Testis (tissue), 2 donors: Measurements from ENCODE around the gene SFMBT2.

Experiments
- POLR2A ChIP-seq: fragments of 450-650 bp; IDR thresholded peaks from one replicate; pipeline ENCODE4 v1.6.1; 2017; ENCODE audit warnings: antibody characterized with exemption, mild to moderate bottlenecking, moderate library complexity
- TF ChIP-seq, protein P1 (sequence below), 3 experiments: fragments of 450-650 bp in 2 of 3; fragments of 200-600 bp in 1 of 3; sonication (generic) in 1 of 3; IDR thresholded peaks; one replicate each; pipeline ENCODE4 v1.5.1; 2016 to 2019; ENCODE audit warnings: antibody characterized with exemption in 3 of 3, mild to moderate bottlenecking in 2 of 3, moderate library complexity in 1 of 3

DNA sequence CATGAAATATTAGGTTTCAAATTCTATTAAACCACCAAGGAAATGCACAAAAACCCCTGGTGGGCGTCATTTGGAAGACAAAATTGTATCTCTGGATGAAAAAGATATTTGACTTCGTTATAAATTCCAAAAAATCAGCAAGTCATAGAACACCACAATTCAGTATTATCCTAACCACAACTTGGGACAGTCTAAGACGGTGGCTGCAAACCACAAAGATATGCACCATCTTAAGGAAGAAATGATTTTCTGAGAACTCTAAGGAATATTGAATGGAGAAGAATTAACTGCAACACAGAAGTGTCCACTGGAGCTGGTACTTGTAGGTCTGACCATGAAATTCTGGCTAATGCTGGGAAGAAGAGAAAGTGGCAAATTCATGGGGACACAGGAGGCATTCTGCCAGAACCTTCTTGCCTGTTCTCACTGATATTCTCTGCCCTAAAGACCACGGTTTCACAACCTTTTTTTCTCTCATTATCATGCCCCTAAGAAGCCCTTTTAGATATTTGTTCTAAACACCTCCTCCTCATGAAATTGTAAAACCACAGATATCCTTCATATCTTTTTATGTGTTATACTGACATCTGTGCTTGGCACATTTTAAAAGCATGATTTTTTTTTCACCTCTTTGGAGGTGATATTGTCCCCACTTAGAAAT lies 92.9 kb downstream of the SFMBT2 start:
- TF ChIP-seq, protein P1, sequence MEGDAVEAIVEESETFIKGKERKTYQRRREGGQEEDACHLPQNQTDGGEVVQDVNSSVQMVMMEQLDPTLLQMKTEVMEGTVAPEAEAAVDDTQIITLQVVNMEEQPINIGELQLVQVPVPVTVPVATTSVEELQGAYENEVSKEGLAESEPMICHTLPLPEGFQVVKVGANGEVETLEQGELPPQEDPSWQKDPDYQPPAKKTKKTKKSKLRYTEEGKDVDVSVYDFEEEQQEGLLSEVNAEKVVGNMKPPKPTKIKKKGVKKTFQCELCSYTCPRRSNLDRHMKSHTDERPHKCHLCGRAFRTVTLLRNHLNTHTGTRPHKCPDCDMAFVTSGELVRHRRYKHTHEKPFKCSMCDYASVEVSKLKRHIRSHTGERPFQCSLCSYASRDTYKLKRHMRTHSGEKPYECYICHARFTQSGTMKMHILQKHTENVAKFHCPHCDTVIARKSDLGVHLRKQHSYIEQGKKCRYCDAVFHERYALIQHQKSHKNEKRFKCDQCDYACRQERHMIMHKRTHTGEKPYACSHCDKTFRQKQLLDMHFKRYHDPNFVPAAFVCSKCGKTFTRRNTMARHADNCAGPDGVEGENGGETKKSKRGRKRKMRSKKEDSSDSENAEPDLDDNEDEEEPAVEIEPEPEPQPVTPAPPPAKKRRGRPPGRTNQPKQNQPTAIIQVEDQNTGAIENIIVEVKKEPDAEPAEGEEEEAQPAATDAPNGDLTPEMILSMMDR (IDR thresholded peaks at IDR 0.05), result no peak
- no peak for TF ChIP-seq POLR2A
